ENCODE results near the gene TADA2A. TPM values are rescaled to one million over a fixed set of nuclear protein-coding genes. Genes with fewer than 3 reads are reported as not detected.

Gene TADA2A
- total and polyA plus RNA-seq, 2 of the 8 experiments (the other 6 are each of a cell fraction or from before 2014, with no cell fraction given): 8.4 to 18.5 TPM

DNA sequence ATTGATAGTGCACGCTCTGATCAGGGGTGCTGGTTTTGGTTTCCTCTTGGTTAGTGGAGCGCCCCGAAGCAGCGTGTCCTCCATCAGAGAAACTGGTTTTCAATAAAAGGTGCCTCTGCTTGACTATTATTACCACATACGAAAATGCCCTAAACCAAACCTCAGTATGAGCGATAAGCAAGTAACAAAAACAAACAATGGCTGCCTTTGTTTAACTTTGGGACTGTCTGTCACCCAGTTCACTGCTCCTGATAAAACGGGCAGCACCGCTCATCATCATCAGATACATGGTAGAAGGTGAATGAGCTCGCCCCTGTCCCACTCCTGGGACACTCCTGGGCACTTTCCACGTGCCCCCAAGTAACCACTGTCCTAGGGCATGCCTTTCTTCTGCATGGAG lies 107.0 kb downstream of the TADA2A start (continued):
- TF ChIP-seq CBX5 (IDR thresholded peaks at IDR 0.05; ENCODE audit: low read depth, low read length) (no peak), SP1 (IDR thresholded peaks at IDR 0.05; ENCODE audit: low read depth, low read length) (no peak), RBBP5 (IDR thresholded peaks at IDR 0.05; ENCODE audit: borderline replicate concordance, low read depth, low read length) (no peak), POLR2A (IDR thresholded peaks at IDR 0.05; ENCODE audit: control extremely low read depth in 1 of 2, low read depth in 2 of 2, low read length in 2 of 2) (no peak)
